NCI-H2227 (cell line): Measurements from ENCODE around the gene MCM5.
"Not testable (repeated sequence)": the region's sequence is repeated elsewhere in the genome, so short reads cannot be mapped to it uniquely, and the experiment has no call there.

Source experiments
- DNase-seq: peaks from one replicate; lab custom pipeline; 2025; ENCODE audit not compliant: unreplicated experiment; lab: John Stamatoyannopoulos, UW

Gene MCM5

GRCh38 chr22:35470903-35471321 lies 71.0 kb downstream of the MCM5 start:
- no peak for DNase-seq

DNA sequence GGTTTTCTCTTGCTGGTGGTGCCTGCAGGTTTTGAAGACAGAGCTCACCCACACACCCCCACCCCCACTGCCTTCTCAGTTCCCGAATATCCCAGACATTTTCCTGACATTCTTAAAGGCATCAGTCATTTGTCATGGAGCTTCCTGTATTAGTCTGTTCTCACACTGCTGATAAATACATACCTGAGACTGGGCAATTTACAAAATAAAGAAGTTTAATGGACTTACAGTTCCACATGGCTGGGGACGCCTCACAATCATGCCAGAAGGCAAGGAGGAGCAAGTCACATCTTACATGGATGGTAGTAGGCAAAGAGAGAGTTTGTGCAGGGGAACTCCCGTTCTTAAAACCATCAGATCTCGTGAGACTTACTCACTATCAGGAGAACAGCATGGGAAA lies 71.6 kb downstream of the MCM5 start:
- DNase-seq, result not testable (repeated sequence)

- DNase-seq, result no peak
These were observed 72.5 kb downstream of the MCM5 start for GRCh38 chr22:35472488-35472887.

GRCh38 chr22:35473971-35474370 lies 74.0 kb downstream of the MCM5 start:
- no peak for DNase-seq
